SK-N-MC (cell line): Measurements from ENCODE around the gene SP110.

ENCODE experiments used
- EZH2 ChIP-seq: fragments of 200-600 bp; sonication (generic); IDR thresholded peaks from one replicate; pipeline ENCODE4 v1.6.1; 2017; ENCODE audit warnings: antibody characterized with exemption
- POLR2AphosphoS5 ChIP-seq: IDR thresholded peaks from 2 replicates; pipeline ENCODE4 v1.6.1; 2012; ENCODE audit warnings: mild to moderate bottlenecking, low read depth, low read length, borderline replicate concordance

GRCh38 chr2:230250231-230250630 is 30.4 kb upstream of the SP110 start:
- no peak for TF ChIP-seq EZH2
- TF ChIP-seq POLR2AphosphoS5 = no peak
